Naive thymus-derived CD4-positive, alpha-beta T cell (primary cell): Measurements from ENCODE around the gene WFIKKN2. TPM values are rescaled to one million over a fixed set of nuclear protein-coding genes. Genes with fewer than 3 reads are reported as not detected.
"Not testable (repeated sequence)": the region's sequence is repeated elsewhere in the genome, so short reads cannot be mapped to it uniquely, and the experiment has no call there.

ENCODE experiments used
- ATAC-seq: fragments of 150-1000 bp; cut with Tn5 transposase; 2 replicates; pipeline ENCODE4 v1.10.0; 2021; ENCODE audit warnings: mild to moderate bottlenecking, moderate library complexity
- CTCF ChIA-PET: fragments of 350-600 bp; sonication (Branson Sonifier 250); formaldehyde crosslinking; loops from one replicate; lab custom pipeline; 2021; ENCODE audit warnings: antibody characterized with exemption; lab: Charles Lee
- POLR2A ChIA-PET: fragments of 350-600 bp; sonication (Branson Sonifier 250); formaldehyde crosslinking; loops from one replicate; lab custom pipeline; 2021; ENCODE audit warnings: antibody characterized with exemption, inconsistent platforms; lab: Charles Lee
- DNase-seq, 9 donors: peaks; one replicate each; pipeline versions ENCODE4 v3.0.0 to v3.0.0-alpha.2; 2020 to 2022; ENCODE audit warnings: mixed read lengths in 1 of 9
- H3K27ac ChIP-seq: one replicate; pipeline ENCODE4 v1.7.0; 2013; ENCODE audit warnings: mild to moderate bottlenecking, low read depth, low read length, moderate library complexity
- H3K27me3 ChIP-seq, 2 donors: one replicate each; pipeline ENCODE4 v1.7.0; 2013; ENCODE audit warnings: low read length in 2 of 2, mild to moderate bottlenecking in 2 of 2, moderate library complexity in 2 of 2; ENCODE audit not compliant: control insufficient read depth in 2 of 2, insufficient read depth in 2 of 2
- H3K36me3 ChIP-seq, 3 experiments: 1 replicate in 2 of 3; 2 replicates in 1 of 3; pipeline ENCODE4 v1.7.0; 2013; ENCODE audit warnings: low read length in 3 of 3, mild to moderate bottlenecking in 3 of 3, moderate library complexity in 1 of 3; ENCODE audit not compliant: insufficient read depth in 3 of 3, control insufficient read depth in 2 of 3
- H3K4me1 ChIP-seq, 2 donors: one replicate each; pipeline ENCODE4 v1.7.0; 2013; ENCODE audit warnings: low read length in 2 of 2, mild to moderate bottlenecking in 2 of 2, moderate library complexity in 1 of 2; ENCODE audit not compliant: control insufficient read depth in 2 of 2, insufficient read depth in 2 of 2
- H3K4me3 ChIP-seq: 2 replicates; pipeline ENCODE4 v1.7.0; 2013; ENCODE audit warnings: mild to moderate bottlenecking, low read length
- H3K9me3 ChIP-seq, 3 experiments: 1 replicate in 2 of 3; 2 replicates in 1 of 3; pipeline ENCODE4 v1.7.0; 2013; ENCODE audit warnings: low read length in 3 of 3; ENCODE audit not compliant: control insufficient read depth in 2 of 3
- H3K27ac Mint-ChIP-seq, 9 donors: one replicate each; pipeline ENCODE4 v1.8.0; 2020 to 2022; ENCODE audit warnings: mixed read lengths in 9 of 9, mild to moderate bottlenecking in 8 of 9, moderate library complexity in 5 of 9, inconsistent platforms in 2 of 9
- H3K27me3 Mint-ChIP-seq, 5 donors: one replicate each; pipeline ENCODE4 v1.8.0; 2021 to 2022; ENCODE audit warnings: mixed read lengths in 5 of 5, mild to moderate bottlenecking in 1 of 5
- H3K36me3 Mint-ChIP-seq, 5 donors: one replicate each; pipeline ENCODE4 v1.8.0; 2020 to 2022; ENCODE audit warnings: mixed read lengths in 5 of 5, mild to moderate bottlenecking in 3 of 5, inconsistent platforms in 1 of 5
- H3K4me1 Mint-ChIP-seq, 7 donors: one replicate each; pipeline ENCODE4 v1.8.0; 2020 to 2022; ENCODE audit warnings: mixed read lengths in 7 of 7, mild to moderate bottlenecking in 3 of 7, inconsistent platforms in 1 of 7
- H3K4me3 Mint-ChIP-seq, 10 donors: one replicate each; pipeline ENCODE4 v1.8.0; 2020 to 2022; ENCODE audit warnings: mild to moderate bottlenecking in 10 of 10, mixed read lengths in 10 of 10, moderate library complexity in 6 of 10, inconsistent platforms in 2 of 10
- H3K9me3 Mint-ChIP-seq, 11 donors: one replicate each; pipeline ENCODE4 v1.8.0; 2020 to 2022; ENCODE audit warnings: mixed read lengths in 11 of 11, mild to moderate bottlenecking in 4 of 11, inconsistent platforms in 1 of 11, moderate library complexity in 1 of 11
- intact Hi-C, 2 donors: fragments of 100-400 bp; cut with micrococcal nuclease; formaldehyde crosslinking; loops; one replicate each; pipeline ENCODE4 v1.15.1; 2023
- polyA plus RNA-seq, 2 donors: library from polyadenylated mRNA; unstranded; fragments of 300-500 nt; fragmentation: Illumina TruSeq; gene quantifications; one replicate each; pipeline ENCODE4 v1.2.3, GENCODE V29; 2021
- total RNA-seq, 6 experiments: library from RNA in 5 of 6; stranded (reverse) in 5 of 6; gene quantifications; 1 replicate in 5 of 6; 2 replicates in 1 of 6; pipeline ENCODE4 v1.2.3 and lab custom pipeline; 2021 to 2026

WFIKKN2 gene
- total and polyA plus RNA-seq, 7 experiments from 2014 or later: not detected

- no peak overlapping the region for H3K4me3 Mint-ChIP-seq
- no peak overlapping the region for H3K27ac ChIP-seq
- H3K9me3 ChIP-seq: no peaks in the 10 kb centered on the region
- peaks cover 0 to 2% (median 0%) of the 10 kb centered on the region in 5 donors for H3K27me3 Mint-ChIP-seq
- H3K4me3 ChIP-seq: no peak overlapping the region
- no peaks in the 10 kb centered on the region for H3K4me1 Mint-ChIP-seq
- intact Hi-C loops: no loop called here
- no peaks in the 10 kb centered on the region for H3K27me3 ChIP-seq
- POLR2A ChIA-PET: no interaction called here
- no peak overlapping the region for H3K27ac Mint-ChIP-seq
- no peak for ATAC-seq
- no peaks in the 10 kb centered on the region for H3K36me3 Mint-ChIP-seq
- H3K4me1 ChIP-seq: no peaks in the 10 kb centered on the region
- H3K9me3 Mint-ChIP-seq: peaks cover 0 to 1% (median 0%) of the 10 kb centered on the region in 11 donors
- CTCF ChIA-PET: no interaction called here
- no peaks in the 10 kb centered on the region for H3K36me3 ChIP-seq
- no peak for DNase-seq
These were observed 31.7 kb upstream of the WFIKKN2 start for GRCh38 chr17:50803676-50804075.

- H3K27me3 Mint-ChIP-seq, H3K4me1 ChIP-seq, DNase-seq, intact Hi-C loops, H3K9me3 ChIP-seq, H3K27ac ChIP-seq, CTCF ChIA-PET, H3K4me3 Mint-ChIP-seq, H3K9me3 Mint-ChIP-seq, ATAC-seq, H3K4me3 ChIP-seq, H3K36me3 Mint-ChIP-seq, H3K4me1 Mint-ChIP-seq, H3K27ac Mint-ChIP-seq, H3K27me3 ChIP-seq, POLR2A ChIA-PET, H3K36me3 ChIP-seq: not testable (repeated sequence)
These were observed 30.5 kb upstream of the WFIKKN2 start for GRCh38 chr17:50804749-50805475.

GRCh38 chr17:50805486-50805885, 29.9 kb upstream of the WFIKKN2 start:
- DNase-seq (no peak), ATAC-seq (no peak)
- Histone ChIP-seq H3K27ac (no peak overlapping the region), H3K4me3 (no peak overlapping the region), H3K4me1 (no peaks in the 10 kb centered on the region), H3K36me3 (no peaks in the 10 kb centered on the region), H3K27me3 (no peaks in the 10 kb centered on the region), H3K9me3 (no peaks in the 10 kb centered on the region)
- intact Hi-C loops: no loop called here
- ChIA-PET POLR2A (no interaction called here), CTCF (no interaction called here)
- H3K4me1 Mint-ChIP-seq: no peaks in the 10 kb centered on the region
- H3K9me3 Mint-ChIP-seq: peaks cover 0 to 1% (median 0%) of the 10 kb centered on the region in 11 donors
- no peak overlapping the region for H3K4me3 Mint-ChIP-seq
- H3K36me3 Mint-ChIP-seq: no peaks in the 10 kb centered on the region
- H3K27me3 Mint-ChIP-seq: peaks cover 0 to 5% (median 0%) of the 10 kb centered on the region in 5 donors
- no peak overlapping the region for H3K27ac Mint-ChIP-seq

GRCh38 chr17:50806141-50806643, 29.2 kb upstream of the WFIKKN2 start:
- Mint-ChIP-seq H3K36me3 (no peaks in the 10 kb centered on the region), H3K9me3 (no peaks in the 10 kb centered on the region), H3K4me1 (no peaks in the 10 kb centered on the region), H3K4me3 (no peak overlapping the region), H3K27me3 (peaks cover 0 to 8% (median 0%) of the 10 kb centered on the region in 5 donors), H3K27ac (no peak overlapping the region)
- Histone ChIP-seq H3K4me3 (no peak overlapping the region), H3K36me3 (no peaks in the 10 kb centered on the region), H3K27me3 (no peaks in the 10 kb centered on the region), H3K27ac (no peak overlapping the region), H3K4me1 (no peaks in the 10 kb centered on the region), H3K9me3 (no peaks in the 10 kb centered on the region)
- DNase-seq: no peak
- intact Hi-C loops: no loop called here
- POLR2A ChIA-PET: no interaction called here
- CTCF ChIA-PET: no interaction called here
- ATAC-seq: no peak

GRCh38 chr17:50807009-50807408, 28.4 kb upstream of the WFIKKN2 start:
- H3K9me3 ChIP-seq: no peaks in the 10 kb centered on the region
- no peak overlapping the region for H3K27ac ChIP-seq
- H3K27me3 Mint-ChIP-seq: peaks cover 0 to 8% (median 0%) of the 10 kb centered on the region in 5 donors
- ChIA-PET POLR2A (no interaction called here), CTCF (no interaction called here)
- peak overlapping the region in 1 of 9 donors; percentile 82 for H3K27ac Mint-ChIP-seq
- H3K36me3 ChIP-seq: no peaks in the 10 kb centered on the region
- DNase-seq: no peak
- H3K4me3 Mint-ChIP-seq: no peak overlapping the region
- no peaks in the 10 kb centered on the region for H3K36me3 Mint-ChIP-seq
- H3K4me1 ChIP-seq: no peaks in the 10 kb centered on the region
- H3K27me3 ChIP-seq: no peaks in the 10 kb centered on the region
- no peaks in the 10 kb centered on the region for H3K4me1 Mint-ChIP-seq
- no peak overlapping the region for H3K4me3 ChIP-seq
- no peak for ATAC-seq
- no peaks in the 10 kb centered on the region for H3K9me3 Mint-ChIP-seq
- intact Hi-C loops: no loop called here

- ChIA-PET POLR2A (interaction anchor here (0.6 kb wide), 1 partner anchor 166 kb away, joined by 5 read pairs; no protein-coding TSS in a partner anchor), CTCF (interaction anchor here (0.6 kb wide), 1 partner anchor 84 kb away, joined by 3 read pairs; no protein-coding TSS in a partner anchor)
- DNase-seq: no peak
- Histone ChIP-seq H3K4me1 (no peaks in the 10 kb centered on the region), H3K27me3 (no peaks in the 10 kb centered on the region), H3K9me3 (no peaks in the 10 kb centered on the region), H3K27ac (no peak overlapping the region), H3K4me3 (no peak overlapping the region), H3K36me3 (no peaks in the 10 kb centered on the region)
- no peak overlapping the region for H3K4me3 Mint-ChIP-seq
- H3K36me3 Mint-ChIP-seq: no peaks in the 10 kb centered on the region
- intact Hi-C loops: no loop called here
- peak overlapping the region in 1 of 9 donors; percentile 82 for H3K27ac Mint-ChIP-seq
- H3K27me3 Mint-ChIP-seq: peaks cover 0 to 8% (median 0%) of the 10 kb centered on the region in 5 donors
- H3K9me3 Mint-ChIP-seq: no peaks in the 10 kb centered on the region
- H3K4me1 Mint-ChIP-seq: no peaks in the 10 kb centered on the region
- no peak for ATAC-seq
These were observed 27.7 kb upstream of the WFIKKN2 start for GRCh38 chr17:50807675-50808074.

GRCh38 chr17:50808413-50808812, 27.0 kb upstream of the WFIKKN2 start:
- DNase-seq: no peak
- H3K4me3 ChIP-seq: no peak overlapping the region

More at GRCh38 chr17:50808413-50808812, 27.0 kb upstream of the WFIKKN2 start:
- Histone ChIP-seq H3K36me3 (no peaks in the 10 kb centered on the region), H3K27ac (no peak overlapping the region), H3K9me3 (no peaks in the 10 kb centered on the region), H3K4me1 (no peaks in the 10 kb centered on the region), H3K27me3 (no peaks in the 10 kb centered on the region)
- Mint-ChIP-seq H3K27ac (no peak overlapping the region), H3K4me1 (no peaks in the 10 kb centered on the region), H3K27me3 (peaks cover 0 to 8% (median 0%) of the 10 kb centered on the region in 5 donors), H3K36me3 (no peaks in the 10 kb centered on the region), H3K4me3 (no peak overlapping the region), H3K9me3 (no peaks in the 10 kb centered on the region)
- ATAC-seq: no peak
- intact Hi-C loops: no loop called here
- ChIA-PET CTCF (interaction anchor here (1.0 kb wide), 1 partner anchor 25 kb away, joined by 3 read pairs; no protein-coding TSS in a partner anchor), POLR2A (no interaction called here)
